Right ventricle myocardium inferior (tissue), 1 donor: ENCODE results near the gene MPEG1. TPM values are rescaled to one million over a fixed set of nuclear protein-coding genes. Genes with fewer than 3 reads are reported as not detected.

ENCODE experiments used
- ATAC-seq: fragments of 200-7000 bp; cut with Tn5 transposase; one replicate; pipeline ENCODE4 v1.9.1; 2020; ENCODE audit warnings: mild to moderate bottlenecking, moderate library complexity
- DNase-seq: peaks from one replicate; pipeline ENCODE4 v3.0.0; 2021; ENCODE audit errors: missing footprints
- intact Hi-C: fragments of 100-400 bp; cut with DNase I; formaldehyde crosslinking; loops from one replicate; pipeline ENCODE4 v1.11.0; 2022
- long read RNA-seq: library from polyadenylated mRNA; unstranded; transcript quantifications from one replicate; pipeline ENCODE4 v2.0.0, GENCODE V29; 2021
- total RNA-seq: library from RNA; stranded (reverse); fragmentation: NEBNext Ultra II Directional; extraction: Animal tissue kit (Norgen Biotek cat#: 25700); gene quantifications from one replicate; pipeline ENCODE4 v1.2.1, GENCODE V29; 2021
- donor health status: DM: no; HTN: yes; CAD: no; lungs with severe emphysema.

MPEG1 gene
- total RNA-seq: 18.3 TPM
- long read RNA-seq, full-length matches to known transcripts: 2 of 2 reads
- long read RNA-seq, partial matches to known transcripts: 0 of 2 reads
- long read RNA-seq, other reads (novel, unspliced or antisense): 0 of 2 reads

DNA sequence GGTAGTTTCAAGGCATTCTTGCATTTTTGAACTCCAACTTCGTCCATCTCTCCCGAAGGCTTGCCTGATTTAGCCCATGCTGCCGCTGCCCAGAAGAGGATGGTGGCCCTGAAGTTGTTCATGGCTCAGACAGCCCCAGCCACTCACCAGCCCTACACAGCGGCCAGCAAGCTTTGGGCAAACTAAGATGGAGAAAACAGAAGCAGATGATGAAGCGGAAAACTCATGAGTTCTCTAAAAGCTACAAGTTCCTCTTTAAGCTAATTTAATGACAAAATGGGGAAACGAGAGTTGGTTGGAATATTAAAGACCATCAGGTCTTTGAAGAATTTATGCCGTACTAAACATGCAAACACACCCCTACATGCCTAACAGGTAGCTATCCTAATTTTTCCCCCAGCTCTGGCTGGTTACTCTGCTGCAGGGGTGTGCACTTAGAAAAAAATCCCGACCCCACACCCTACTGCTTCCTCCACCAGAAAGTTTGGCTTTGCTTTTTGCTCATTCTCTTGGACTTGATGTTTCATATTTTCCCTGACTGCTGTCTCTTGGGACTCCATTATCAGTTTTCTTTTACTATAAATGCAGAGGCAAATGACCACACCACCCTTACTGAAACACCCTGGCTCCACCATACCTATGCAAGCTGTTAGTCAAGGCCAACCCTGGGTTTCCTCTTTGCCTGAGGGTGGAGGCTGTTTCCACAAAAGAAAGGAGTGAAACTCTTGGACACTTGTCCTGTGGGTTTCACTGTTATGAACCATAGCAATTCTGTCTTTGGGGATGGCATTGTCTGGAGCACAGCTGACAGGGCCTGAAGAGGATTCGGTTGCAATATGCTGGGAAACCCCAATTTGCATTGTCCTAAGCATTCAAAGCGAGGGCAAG is at the start of gene MPEG1:
Gene MPEG1 (minus strand): TSS at position 184 of the 888 bp plus-strand sequence. CDS start 62 bp downstream, at position 122.
- ATAC-seq (peak; percentile 27), DNase-seq (no peak)
- intact Hi-C loops: no loop called here

- intact Hi-C loops: no loop called here
- no peak for DNase-seq
Measured at GRCh38 chr11:59262177-59262818, 49.6 kb upstream of the MPEG1 start.

GRCh38 chr11:59261150-59261549 is 48.4 kb upstream of the MPEG1 start:
- ATAC-seq: no peak
- intact Hi-C loops: no loop called here
- no peak for DNase-seq

More at GRCh38 chr11:59262177-59262818, 49.6 kb upstream of the MPEG1 start:
- ATAC-seq: no peak

DNA sequence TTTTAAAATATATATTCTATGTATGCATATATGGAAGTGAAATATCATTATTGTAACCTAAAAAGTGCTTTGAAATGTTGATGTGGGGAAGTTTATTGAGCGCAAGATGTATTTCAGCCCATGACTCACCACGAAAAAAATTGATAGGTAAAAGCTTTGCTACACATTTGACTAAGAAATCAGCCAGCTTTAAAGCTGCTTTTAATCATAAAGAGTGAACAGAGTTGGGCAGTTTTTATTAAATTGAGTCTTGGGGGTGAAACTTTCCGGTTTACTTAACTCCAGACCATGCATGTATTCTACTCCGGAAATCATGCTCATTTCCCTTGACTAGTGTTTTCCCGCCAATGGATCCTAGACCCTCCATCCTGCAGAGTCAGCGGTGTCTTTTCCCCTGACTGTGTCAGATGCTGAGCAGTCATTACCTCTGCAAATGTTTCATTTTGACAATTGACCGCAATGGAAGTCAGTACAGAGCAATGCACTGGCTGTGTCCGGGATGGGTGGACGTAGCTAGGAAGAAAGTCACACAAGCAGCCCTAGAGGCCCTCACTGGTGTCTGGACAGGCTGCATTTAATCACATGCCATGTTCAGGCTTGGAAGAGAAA is 47.2 kb upstream of the MPEG1 start:
- no peak for DNase-seq
- intact Hi-C loops: no loop called here
- no peak for ATAC-seq

- ATAC-seq: no peak
- intact Hi-C loops: no loop called here
- DNase-seq: no peak
Measured at GRCh38 chr11:59259047-59259446, 46.3 kb upstream of the MPEG1 start.

DNA sequence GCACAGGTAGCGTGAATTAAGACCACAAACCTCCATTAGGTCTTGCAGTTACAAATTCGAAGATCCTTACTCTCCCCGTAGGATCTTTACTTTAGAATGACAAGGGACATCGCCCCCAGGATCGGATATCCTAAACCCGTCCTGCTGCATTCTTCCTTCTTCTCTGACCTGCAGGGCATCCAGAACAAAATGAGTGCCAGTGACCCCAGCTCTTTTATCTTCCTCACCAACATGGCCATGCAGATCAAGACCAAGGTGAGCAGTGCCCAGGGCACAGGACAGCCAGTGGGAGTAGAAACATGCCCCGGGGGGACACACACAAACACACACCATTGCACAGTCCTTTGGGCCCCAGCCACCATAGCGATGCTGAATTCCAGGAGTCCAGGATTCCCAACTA is 42.6 kb upstream of the MPEG1 start:
- intact Hi-C loops: no loop called here
- no peak for ATAC-seq

DNA sequence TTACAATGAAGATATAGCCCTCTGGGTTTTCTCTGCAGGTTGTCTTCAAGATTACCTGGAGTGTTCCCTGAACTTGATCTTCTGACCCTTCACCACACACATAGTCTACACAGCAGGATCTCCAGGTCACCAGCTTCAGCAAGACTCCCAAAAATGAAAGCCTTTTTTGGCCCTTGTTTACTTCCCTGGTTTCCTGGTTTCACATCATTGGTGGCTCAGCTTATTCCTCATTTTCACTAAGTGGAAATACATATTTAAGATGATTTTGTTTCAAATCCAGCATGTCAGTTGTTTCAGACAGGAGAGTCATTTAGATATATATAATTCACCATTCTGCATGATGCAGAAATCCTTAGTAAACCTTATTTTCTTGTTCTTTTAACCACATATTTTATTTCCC is 41.6 kb upstream of the MPEG1 start:
- no peak for DNase-seq
- no peak for ATAC-seq
- intact Hi-C loops: no loop called here

More for the DNA sequence above, 42.6 kb upstream of the MPEG1 start:
- DNase-seq: no peak

DNA sequence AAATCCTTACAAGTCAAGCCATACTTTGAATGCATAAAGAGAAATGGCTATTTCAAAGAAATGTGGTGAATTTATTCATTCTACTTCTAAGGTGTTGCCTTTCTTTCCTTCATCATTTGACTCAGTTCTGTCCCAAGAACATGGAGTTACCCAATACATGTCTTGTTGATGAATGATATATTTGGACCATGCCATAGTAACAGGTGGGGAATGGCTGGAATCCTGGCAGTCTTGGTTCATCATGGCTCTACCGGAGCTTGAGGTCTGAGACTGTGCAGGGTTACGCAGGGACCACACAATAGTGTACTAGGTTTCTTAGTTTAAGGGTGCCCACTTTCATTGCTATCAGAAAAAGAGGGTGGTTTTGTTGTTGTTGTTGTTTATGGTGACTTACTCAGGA is 40.3 kb upstream of the MPEG1 start:
- no peak for ATAC-seq
- no peak for DNase-seq
- intact Hi-C loops: no loop called here

DNA sequence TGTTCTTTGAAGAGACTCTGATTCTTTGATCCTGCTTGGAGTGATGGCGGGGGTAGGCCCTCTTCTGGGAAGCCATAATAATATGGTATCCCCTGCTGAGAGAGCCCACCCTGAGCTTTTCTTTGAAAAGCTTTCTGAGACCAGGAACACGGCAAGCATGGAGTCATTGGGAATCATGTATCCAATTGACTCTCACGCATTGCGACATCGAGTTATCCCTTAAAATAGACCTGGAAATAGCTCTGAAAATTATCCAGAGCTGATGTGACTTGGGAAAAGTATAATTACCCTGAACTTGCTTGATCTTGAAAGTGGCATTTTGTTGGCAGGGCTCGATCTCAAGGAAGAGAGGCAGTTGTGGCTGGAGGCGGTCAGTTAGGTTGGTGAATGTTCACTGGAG is 36.8 kb upstream of the MPEG1 start:
- intact Hi-C loops: no loop called here
- DNase-seq (no peak), ATAC-seq (no peak)

- DNase-seq (no peak), ATAC-seq (peak; percentile 80)
- intact Hi-C loops: no loop called here
Measured at GRCh38 chr11:59247531-59248227, 35.0 kb upstream of the MPEG1 start.

DNA sequence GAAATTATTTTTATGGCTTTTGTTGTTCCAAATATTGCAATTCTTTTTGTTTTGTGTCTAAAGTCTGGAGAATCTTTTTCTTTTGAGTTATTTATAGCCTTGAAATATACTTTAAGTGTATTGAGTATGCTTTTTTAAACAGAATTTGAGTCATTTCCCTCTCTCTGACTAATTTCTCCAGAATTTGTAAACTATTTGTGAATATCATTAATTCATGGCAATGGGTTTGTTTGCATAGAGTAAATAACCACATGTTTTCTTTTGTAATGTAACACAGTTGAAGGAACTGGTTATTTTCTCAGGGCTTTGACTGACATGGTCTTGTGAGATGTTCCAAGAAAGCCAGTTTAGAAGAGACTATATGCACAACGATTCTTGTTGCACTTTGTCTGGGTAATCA is 30.9 kb upstream of the MPEG1 start:
- intact Hi-C loops: no loop called here
- ATAC-seq (no peak), DNase-seq (no peak)

DNA sequence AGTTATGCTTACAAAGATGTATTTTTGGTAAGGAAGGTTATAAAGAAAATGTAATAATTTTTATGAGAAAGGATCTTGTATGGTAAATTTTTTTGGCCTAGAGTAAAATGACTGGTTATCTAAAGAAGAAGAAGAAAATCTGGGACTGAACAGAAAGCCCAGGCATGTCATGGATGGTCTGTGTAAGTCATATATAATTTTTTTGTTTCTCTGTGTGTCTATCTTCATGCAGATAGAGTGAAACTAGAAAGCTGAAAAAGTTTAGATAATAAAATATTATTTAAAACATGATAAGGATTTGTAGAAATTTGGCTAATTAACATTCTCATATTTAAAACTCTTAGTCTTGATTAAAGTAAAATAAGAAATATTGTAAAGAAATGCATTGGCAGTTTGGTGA is 27.6 kb upstream of the MPEG1 start:
- no peak for ATAC-seq
- intact Hi-C loops: no loop called here
- DNase-seq: no peak

DNA sequence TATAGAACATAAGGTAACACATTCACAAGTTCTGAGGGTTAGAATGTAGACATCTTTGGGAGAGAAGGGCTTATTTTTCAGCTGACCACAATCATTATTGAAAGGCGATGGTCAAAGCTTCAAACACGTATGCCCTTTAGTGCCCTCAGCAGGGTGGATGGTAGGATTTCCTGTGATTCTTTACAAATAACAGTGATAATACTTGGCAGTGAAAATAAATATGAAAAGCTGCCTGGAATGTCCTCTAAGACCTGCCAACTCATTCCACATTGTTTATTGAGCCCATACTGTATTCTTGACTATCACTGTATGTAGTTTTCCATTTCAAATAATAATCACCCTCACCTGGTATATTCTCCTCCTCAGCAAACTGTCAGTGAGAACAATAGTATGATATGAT is 13.7 kb upstream of the MPEG1 start:
- no peak for DNase-seq
- intact Hi-C loops: no loop called here
- no peak for ATAC-seq

GRCh38 chr11:59225017-59225416 is 12.3 kb upstream of the MPEG1 start:
- DNase-seq: no peak
- no peak for ATAC-seq
- intact Hi-C loops: no loop called here

DNA sequence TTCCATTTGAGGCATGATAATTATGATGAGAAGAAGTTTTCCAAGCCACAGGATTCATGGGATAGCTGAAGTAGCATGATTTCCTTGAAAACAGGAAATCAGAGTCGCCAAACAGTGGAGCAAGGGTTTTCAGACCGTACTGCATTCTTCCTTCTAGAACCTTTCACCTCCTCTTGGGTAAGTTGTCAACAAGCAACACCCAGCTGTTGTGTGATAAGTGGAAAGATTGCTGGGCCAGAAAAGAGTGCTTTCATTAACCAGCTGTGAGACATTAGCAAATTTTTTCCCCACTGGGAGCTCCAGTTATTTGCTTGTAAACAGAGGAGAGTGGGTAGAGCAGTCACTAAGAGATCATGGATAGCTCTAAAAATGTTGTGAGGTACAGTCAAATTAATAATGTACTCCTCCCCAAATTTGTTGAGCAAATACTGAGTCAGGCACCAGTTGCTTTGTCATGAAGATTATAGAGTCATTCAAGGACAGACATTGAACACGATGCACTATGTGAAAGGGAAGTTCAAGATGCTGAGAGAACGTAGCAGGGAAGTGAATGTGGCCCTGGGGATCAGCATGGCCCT is 11.7 kb upstream of the MPEG1 start:
- DNase-seq: no peak
- ATAC-seq: peak; percentile 87
- intact Hi-C loops: no loop called here

DNA sequence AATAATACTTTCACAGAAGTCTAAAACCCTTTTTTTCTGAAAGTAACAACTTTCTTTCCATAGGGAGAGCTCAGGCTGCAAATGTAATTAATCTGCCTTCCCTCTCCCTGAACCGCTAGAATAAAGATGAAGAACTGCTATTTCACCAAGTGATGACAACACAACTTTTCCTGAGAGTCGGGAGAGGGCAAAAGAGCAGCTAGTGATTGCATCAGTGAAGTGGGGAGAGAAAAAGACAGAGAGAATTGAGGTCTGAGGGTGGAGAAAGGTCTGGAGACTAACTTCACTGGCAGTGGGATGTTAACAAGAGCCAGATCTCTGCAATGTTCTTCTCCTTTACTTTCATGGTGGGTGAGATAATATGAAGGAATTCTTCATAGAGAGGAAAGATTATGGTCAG is 10.9 kb upstream of the MPEG1 start:
- ATAC-seq (no peak), DNase-seq (no peak)
- intact Hi-C loops: no loop called here

GRCh38 chr11:59223177-59223576 is 10.4 kb upstream of the MPEG1 start:
- intact Hi-C loops: no loop called here
- no peak for ATAC-seq
- no peak for DNase-seq

DNA sequence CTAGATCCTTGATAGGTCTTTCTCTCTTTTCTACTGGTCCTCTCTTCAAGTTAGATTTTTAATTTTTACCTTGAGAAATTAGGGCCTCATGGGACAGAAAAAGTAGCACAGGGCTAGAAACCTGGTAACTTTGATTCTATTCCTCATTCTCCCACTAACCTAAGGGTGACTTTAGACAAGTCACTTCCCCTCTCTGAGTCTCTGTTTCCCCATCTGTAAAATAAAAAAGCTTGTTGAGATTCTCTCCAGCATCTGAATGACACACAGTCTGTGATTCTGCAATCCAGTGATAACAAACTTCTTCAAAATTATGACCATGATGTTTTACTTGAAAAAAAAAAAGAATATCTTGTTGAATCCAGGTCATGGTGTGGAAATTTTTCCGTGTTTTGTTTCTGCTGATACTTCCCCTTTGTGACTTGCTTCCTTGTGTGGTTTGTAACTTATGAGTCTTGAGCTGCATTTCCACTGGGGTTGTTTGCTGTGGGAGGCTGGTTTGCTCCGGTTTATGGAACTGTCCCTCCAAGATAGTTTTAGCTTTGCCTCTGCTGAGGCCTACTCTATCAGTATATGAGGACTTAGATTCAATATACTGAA is 9.8 kb upstream of the MPEG1 start:
- no peak for ATAC-seq
- no peak for DNase-seq
- intact Hi-C loops: no loop called here
